ENCODE measurements around the gene RBM22.
"Not testable (repeated sequence)": the region's sequence is repeated elsewhere in the genome, so short reads cannot be mapped to it uniquely, and the experiment has no call there.

- TF ChIP-seq CTCF (conservative IDR thresholded peaks at IDR 0.05; ENCODE audit: low read depth, low read length); EZH2 (IDR thresholded peaks at IDR 0.05; ENCODE audit: borderline replicate concordance, low read depth, low read length, poor library complexity, severe bottlenecking): not testable (repeated sequence)
Observed at GRCh38 chr5:150742455-150743141, 41.7 kb upstream of the RBM22 start.
